ENCODE data around the gene CCR5AS.

DNA sequence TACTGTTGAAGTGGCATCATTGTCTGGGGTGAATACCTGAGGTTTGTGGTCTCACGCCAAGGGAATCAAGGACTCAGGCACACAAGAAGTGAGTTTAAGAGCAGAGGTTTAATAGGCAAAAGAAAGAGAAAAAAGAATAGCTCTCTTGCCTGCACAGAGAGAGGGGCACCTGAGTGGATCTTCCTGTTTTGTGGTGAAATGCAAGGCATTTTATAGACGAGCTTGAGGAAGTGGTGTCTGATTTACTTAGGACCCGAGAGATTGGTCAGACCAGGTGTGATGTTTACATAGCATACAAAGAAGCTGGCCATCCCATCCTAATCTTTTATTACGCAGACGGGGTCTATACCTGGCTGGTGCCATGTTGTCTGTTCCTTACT is 22.9 kb downstream of the CCR5AS start:
- TF ChIP-seq POLR2AphosphoS5 (IDR thresholded peaks at IDR 0.05; ENCODE audit: insufficient read depth in 1 of 2, low read depth in 1 of 2) (no peak), POLR2A (IDR thresholded peaks at IDR 0.05) (no peak)
- TF ChIP-seq, protein P1, sequence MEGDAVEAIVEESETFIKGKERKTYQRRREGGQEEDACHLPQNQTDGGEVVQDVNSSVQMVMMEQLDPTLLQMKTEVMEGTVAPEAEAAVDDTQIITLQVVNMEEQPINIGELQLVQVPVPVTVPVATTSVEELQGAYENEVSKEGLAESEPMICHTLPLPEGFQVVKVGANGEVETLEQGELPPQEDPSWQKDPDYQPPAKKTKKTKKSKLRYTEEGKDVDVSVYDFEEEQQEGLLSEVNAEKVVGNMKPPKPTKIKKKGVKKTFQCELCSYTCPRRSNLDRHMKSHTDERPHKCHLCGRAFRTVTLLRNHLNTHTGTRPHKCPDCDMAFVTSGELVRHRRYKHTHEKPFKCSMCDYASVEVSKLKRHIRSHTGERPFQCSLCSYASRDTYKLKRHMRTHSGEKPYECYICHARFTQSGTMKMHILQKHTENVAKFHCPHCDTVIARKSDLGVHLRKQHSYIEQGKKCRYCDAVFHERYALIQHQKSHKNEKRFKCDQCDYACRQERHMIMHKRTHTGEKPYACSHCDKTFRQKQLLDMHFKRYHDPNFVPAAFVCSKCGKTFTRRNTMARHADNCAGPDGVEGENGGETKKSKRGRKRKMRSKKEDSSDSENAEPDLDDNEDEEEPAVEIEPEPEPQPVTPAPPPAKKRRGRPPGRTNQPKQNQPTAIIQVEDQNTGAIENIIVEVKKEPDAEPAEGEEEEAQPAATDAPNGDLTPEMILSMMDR (IDR thresholded peaks at IDR 0.05), result no peak

All from vagina (tissue), 2 donors.